Spleen (tissue), 7 donors: ENCODE results near the gene EIF5A2.

Experiments
- POLR2A ChIP-seq, 3 donors: fragments of 450-650 bp; IDR thresholded peaks; one replicate each; pipeline ENCODE4 v1.5.1; 2017; ENCODE audit warnings: antibody characterized with exemption in 3 of 3, mild to moderate bottlenecking in 1 of 3
- POLR2AphosphoS5 ChIP-seq, 3 donors: sonication (generic); formaldehyde crosslinking; IDR thresholded peaks; one replicate each; pipeline ENCODE4 v1.5.1; 2017; ENCODE audit warnings: antibody characterized with exemption in 3 of 3
- TF ChIP-seq, protein P1 (sequence below), 11 experiments: fragments of 200-600 bp in 7 of 11; fragments of 450-650 bp in 4 of 11; sonication (generic) in 4 of 11; IDR thresholded peaks in 8 of 11; conservative IDR thresholded peaks in 3 of 11; 1 replicate in 7 of 11; 2 replicates in 4 of 11; pipeline versions ENCODE4 v1.4.0 to v1.8.0; 2016 to 2021; ENCODE audit warnings: antibody characterized with exemption in 11 of 11, inconsistent platforms in 4 of 11, mild to moderate bottlenecking in 1 of 11
- donor health status: DM: no; HTN: no; CAD: no; lungs with moderate emphysema.
- donor health status: DM: no; HTN: no; CAD: no.
- donor health status: DM: no; HTN: no; CAD: no.

DNA sequence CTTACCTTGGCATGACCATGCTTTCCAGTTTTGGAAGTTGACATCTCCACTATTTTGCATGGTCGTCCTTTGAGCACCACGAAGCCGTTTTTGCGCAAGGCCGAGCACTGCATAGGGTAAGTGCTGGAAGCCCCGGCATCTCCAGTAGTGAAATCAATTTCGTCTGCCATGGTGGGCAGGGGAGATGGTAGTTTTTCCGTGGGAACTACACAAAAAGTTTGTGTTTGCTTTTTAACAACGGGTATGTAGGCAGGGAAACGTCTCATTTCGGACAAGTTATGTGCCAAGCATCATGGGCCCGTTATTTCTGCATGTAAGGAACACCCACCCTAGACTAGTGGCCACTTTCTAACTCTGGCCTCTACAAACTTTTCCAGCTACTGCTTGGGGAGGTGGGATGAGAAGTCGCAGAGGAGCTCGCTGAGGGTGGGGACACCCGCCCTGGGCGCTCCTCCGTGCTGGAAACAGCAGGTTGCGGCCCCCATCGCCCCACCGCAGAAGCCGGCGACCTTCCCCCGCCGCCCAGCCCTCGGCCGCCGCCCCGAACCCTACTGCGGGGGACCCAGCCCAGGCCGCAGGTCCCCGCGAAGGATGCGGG, 701 bp downstream of the EIF5A2 start:
- TF ChIP-seq, protein P1, sequence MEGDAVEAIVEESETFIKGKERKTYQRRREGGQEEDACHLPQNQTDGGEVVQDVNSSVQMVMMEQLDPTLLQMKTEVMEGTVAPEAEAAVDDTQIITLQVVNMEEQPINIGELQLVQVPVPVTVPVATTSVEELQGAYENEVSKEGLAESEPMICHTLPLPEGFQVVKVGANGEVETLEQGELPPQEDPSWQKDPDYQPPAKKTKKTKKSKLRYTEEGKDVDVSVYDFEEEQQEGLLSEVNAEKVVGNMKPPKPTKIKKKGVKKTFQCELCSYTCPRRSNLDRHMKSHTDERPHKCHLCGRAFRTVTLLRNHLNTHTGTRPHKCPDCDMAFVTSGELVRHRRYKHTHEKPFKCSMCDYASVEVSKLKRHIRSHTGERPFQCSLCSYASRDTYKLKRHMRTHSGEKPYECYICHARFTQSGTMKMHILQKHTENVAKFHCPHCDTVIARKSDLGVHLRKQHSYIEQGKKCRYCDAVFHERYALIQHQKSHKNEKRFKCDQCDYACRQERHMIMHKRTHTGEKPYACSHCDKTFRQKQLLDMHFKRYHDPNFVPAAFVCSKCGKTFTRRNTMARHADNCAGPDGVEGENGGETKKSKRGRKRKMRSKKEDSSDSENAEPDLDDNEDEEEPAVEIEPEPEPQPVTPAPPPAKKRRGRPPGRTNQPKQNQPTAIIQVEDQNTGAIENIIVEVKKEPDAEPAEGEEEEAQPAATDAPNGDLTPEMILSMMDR (IDR thresholded peaks at IDR 0.05 in 8 of 11, conservative IDR thresholded peaks at IDR 0.05 in 3 of 11), result no peak
- TF ChIP-seq POLR2A (IDR thresholded peaks at IDR 0.05), result no peak
- no peak for TF ChIP-seq POLR2AphosphoS5 (IDR thresholded peaks at IDR 0.05)
